ENCODE results near the gene HM13. TPM values are rescaled to one million over a fixed set of nuclear protein-coding genes. Genes with fewer than 3 reads are reported as not detected.

The HM13 gene
- total RNA-seq, 4 donors from 2014 or later, result 38.4 to 86.0 (median 63.4) TPM

GRCh38 chr20:31527266-31527665 is 13.0 kb downstream of the HM13 start:
- TF ChIP-seq POLR2A (IDR thresholded peaks at IDR 0.05) (no peak), EP300 (IDR thresholded peaks at IDR 0.05; ENCODE audit: low read depth) (no peak), CTCF (IDR thresholded peaks at IDR 0.05) (no peak), POLR2AphosphoS5 (IDR thresholded peaks at IDR 0.05) (no peak)
- peaks cover 0 to 10% (median 0%) of the 10 kb centered on the region in 4 donors for H3K4me1 ChIP-seq
- no peak overlapping the region for H3K27ac ChIP-seq
- H3K4me3 ChIP-seq, result no peak overlapping the region
- no peaks in the 10 kb centered on the region for H3K9me3 ChIP-seq
- DNase-seq, result no peak
- intact Hi-C loops (cut with DNase I; ENCODE audit: low total_unique reads), result no loop called here
- 92 to 94% methylated on average over 4 to 6 of the region's 6 CpGs for WGBS, 2 donors (ENCODE audit: low coverage in 1 of 2)
- peaks cover 0 to 49% (median 16%) of the 10 kb centered on the region in 4 donors for H3K36me3 ChIP-seq
- in situ Hi-C loops (cut with MboI; ENCODE audit: low pct_ligation_motif_present in 1 of 4, low pct_unique_long_range_greater_than_20kb in 1 of 4, low sequenced_read_pairs in 3 of 4), result no loop called here
- H3K27me3 ChIP-seq, result no peaks in the 10 kb centered on the region

- in situ Hi-C loops (cut with MboI; ENCODE audit: low pct_ligation_motif_present in 1 of 4, low pct_unique_long_range_greater_than_20kb in 1 of 4, low sequenced_read_pairs in 3 of 4), result no loop called here
- intact Hi-C loops (cut with DNase I; ENCODE audit: low total_unique reads), result no loop called here
- H3K9me3 ChIP-seq, result no peaks in the 10 kb centered on the region
- H3K27ac ChIP-seq, result no peak overlapping the region
- no peaks in the 10 kb centered on the region for H3K27me3 ChIP-seq
- no peak for DNase-seq
- TF ChIP-seq EP300 (IDR thresholded peaks at IDR 0.05; ENCODE audit: low read depth) (no peak), POLR2A (IDR thresholded peaks at IDR 0.05) (no peak), CTCF (IDR thresholded peaks at IDR 0.05) (no peak), POLR2AphosphoS5 (IDR thresholded peaks at IDR 0.05) (no peak)
- H3K4me3 ChIP-seq, result no peak overlapping the region
- peaks cover 0 to 61% (median 21%) of the 10 kb centered on the region in 4 donors for H3K36me3 ChIP-seq
- no peaks in the 10 kb centered on the region for H3K4me1 ChIP-seq
These were observed 21.1 kb downstream of the HM13 start for GRCh38 chr20:31535298-31535697.

GRCh38 chr20:31536575-31536974 is 22.3 kb downstream of the HM13 start:
- peaks cover 0 to 53% (median 21%) of the 10 kb centered on the region in 4 donors for H3K36me3 ChIP-seq
- H3K4me1 ChIP-seq, result no peaks in the 10 kb centered on the region
- DNase-seq, result no peak
- intact Hi-C loops (cut with DNase I; ENCODE audit: low total_unique reads), result no loop called here
- in situ Hi-C loops (cut with MboI; ENCODE audit: low pct_ligation_motif_present in 1 of 4, low pct_unique_long_range_greater_than_20kb in 1 of 4, low sequenced_read_pairs in 3 of 4), result no loop called here
- H3K27me3 ChIP-seq, result no peaks in the 10 kb centered on the region
- 86 to 93% methylated on average over 4 to 5 of the region's 5 CpGs for WGBS, 2 donors (ENCODE audit: low coverage in 1 of 2)
- H3K27ac ChIP-seq, result no peak overlapping the region
- no peaks in the 10 kb centered on the region for H3K9me3 ChIP-seq
- TF ChIP-seq POLR2A (IDR thresholded peaks at IDR 0.05), result no peak
- TF ChIP-seq CTCF (IDR thresholded peaks at IDR 0.05), result no peak
- TF ChIP-seq EP300 (IDR thresholded peaks at IDR 0.05; ENCODE audit: low read depth), result no peak
- no peak for TF ChIP-seq POLR2AphosphoS5 (IDR thresholded peaks at IDR 0.05)
- H3K4me3 ChIP-seq, result no peak overlapping the region

- no peak overlapping the region for H3K4me3 ChIP-seq
- intact Hi-C loops (cut with DNase I; ENCODE audit: low total_unique reads), result no loop called here
- no peaks in the 10 kb centered on the region for H3K27me3 ChIP-seq
- H3K36me3 ChIP-seq, result peaks cover 0 to 46% (median 18%) of the 10 kb centered on the region in 4 donors
- peaks cover 0 to 4% (median 0%) of the 10 kb centered on the region in 4 donors for H3K4me1 ChIP-seq
- H3K27ac ChIP-seq, result no peak overlapping the region
- no peak for DNase-seq
- TF ChIP-seq EP300 (IDR thresholded peaks at IDR 0.05; ENCODE audit: low read depth) (no peak), POLR2AphosphoS5 (IDR thresholded peaks at IDR 0.05) (no peak), CTCF (IDR thresholded peaks at IDR 0.05) (no peak), POLR2A (IDR thresholded peaks at IDR 0.05) (no peak)
- WGBS, 2 donors (ENCODE audit: low coverage in 1 of 2), result 89 to 93% methylated on average over 6 to 8 of the region's 8 CpGs
- no peaks in the 10 kb centered on the region for H3K9me3 ChIP-seq
- in situ Hi-C loops (cut with MboI; ENCODE audit: low pct_ligation_motif_present in 1 of 4, low pct_unique_long_range_greater_than_20kb in 1 of 4, low sequenced_read_pairs in 3 of 4), result no loop called here
These were observed 23.1 kb downstream of the HM13 start for GRCh38 chr20:31537116-31537871.

Measured in transverse colon (tissue), 4 donors.